ENCODE results near the gene TECPR1. TPM values are rescaled to one million over a fixed set of nuclear protein-coding genes. Genes with fewer than 3 reads are reported as not detected.

The TECPR1 gene
- total and polyA plus RNA-seq, 2 experiments from 2014 or later, result 4.6 to 24.4 TPM

GRCh38 chr7:98205162-98205845, 46.7 kb downstream of the TECPR1 start (continued):
- TF ChIP-seq ZNF462 (CRISPR knock-in tag; IDR thresholded peaks at IDR 0.05) (no peak), STAT1 (IDR thresholded peaks at IDR 0.05; ENCODE audit: unreplicated experiment) (no peak), ZNF114 (CRISPR knock-in tag; IDR thresholded peaks at IDR 0.05) (no peak), EZH2phosphoT487 (IDR thresholded peaks at IDR 0.05; ENCODE audit: unreplicated experiment) (no peak), NANOG (IDR thresholded peaks at IDR 0.05; ENCODE audit: borderline replicate concordance) (no peak), REST (IDR thresholded peaks at IDR 0.05; ENCODE audit: unreplicated experiment) (no peak), POLR2AphosphoS5 (IDR thresholded peaks at IDR 0.05; ENCODE audit: low read depth) (no peak), JUNB (IDR thresholded peaks at IDR 0.05; ENCODE audit: unreplicated experiment) (no peak), ZNF331 (CRISPR knock-in tag; IDR thresholded peaks at IDR 0.05; ENCODE audit: low read depth) (no peak)

Measured in GM23338 (cell line).